GM12891 (cell line): ENCODE data around the gene SNRNP70.
"Not testable (repeated sequence)": the region's sequence is repeated elsewhere in the genome, so short reads cannot be mapped to it uniquely, and the experiment has no call there.

Experiments
- DNase-seq: peaks from one replicate; pipeline ENCODE4 v3.0.0; 2011; ENCODE audit warnings: low spot score; ENCODE audit not compliant: insufficient read length
- FAIRE-seq: peaks from 2 replicates; lab custom pipeline; 2011; peaks lifted over from hg19 to GRCh38; lab: Jason Lieb, UNC
- PAX5 ChIP-seq: IDR thresholded peaks from 2 replicates; pipeline ENCODE4 v1.6.1; 2011; ENCODE audit warnings: low read length, moderate library complexity, mild to moderate bottlenecking; ENCODE audit not compliant: insufficient read depth, severe bottlenecking
- POLR2A ChIP-seq: IDR thresholded peaks from 2 replicates; pipeline ENCODE4 v1.6.1; 2011; ENCODE audit warnings: low read depth, low read length, control low read depth
- POLR2AphosphoS5 ChIP-seq: IDR thresholded peaks from 2 replicates; pipeline ENCODE4 v1.6.1; 2011; ENCODE audit warnings: low read depth, low read length, control low read depth
- POU2F2 ChIP-seq: IDR thresholded peaks from 2 replicates; pipeline ENCODE4 v1.6.1; 2011; ENCODE audit warnings: low read depth, mild to moderate bottlenecking, control low read depth, low read length, moderate library complexity
- SPI1 ChIP-seq: IDR thresholded peaks from 2 replicates; pipeline ENCODE4 v1.6.1; 2011; ENCODE audit warnings: low read depth, low read length, control low read depth
- TAF1 ChIP-seq: IDR thresholded peaks from 2 replicates; pipeline ENCODE4 v1.6.1; 2011; ENCODE audit warnings: low read depth, low read length, control low read depth

SNRNP70 gene

GRCh38 chr19:49065905-49066512 is 19.2 kb upstream of the SNRNP70 start:
- TF ChIP-seq POLR2A (no peak), POLR2AphosphoS5 (no peak), SPI1 (no peak), POU2F2 (no peak), TAF1 (no peak), PAX5 (no peak)
- FAIRE-seq (no peak), DNase-seq (no peak)

- no peak for TF ChIP-seq TAF1
- TF ChIP-seq SPI1 = no peak
- no peak for TF ChIP-seq PAX5
- no peak for TF ChIP-seq POLR2A
- TF ChIP-seq POLR2AphosphoS5 = no peak
- no peak for TF ChIP-seq POU2F2
- DNase-seq (no peak), FAIRE-seq (no peak)
Observed at GRCh38 chr19:49067554-49067953, 17.7 kb upstream of the SNRNP70 start.

- DNase-seq = no peak
- FAIRE-seq = no peak
- TF ChIP-seq POLR2A (no peak), POU2F2 (no peak), TAF1 (no peak), SPI1 (no peak), PAX5 (no peak), POLR2AphosphoS5 (no peak)
Observed at GRCh38 chr19:49069026-49069425, 16.2 kb upstream of the SNRNP70 start.

- TF ChIP-seq TAF1 (no peak), POU2F2 (no peak), SPI1 (no peak), POLR2AphosphoS5 (no peak), PAX5 (no peak), POLR2A (no peak)
- no peak for DNase-seq
- FAIRE-seq = no peak
Observed at GRCh38 chr19:49070416-49070815, 14.8 kb upstream of the SNRNP70 start.

- FAIRE-seq = no peak
- no peak for DNase-seq
- TF ChIP-seq TAF1 (no peak), POU2F2 (no peak), SPI1 (no peak)
Observed at GRCh38 chr19:49071860-49072547, 13.2 kb upstream of the SNRNP70 start.

GRCh38 chr19:49073514-49074378 is 11.5 kb upstream of the SNRNP70 start:
- FAIRE-seq (no peak), DNase-seq (no peak)
- TF ChIP-seq TAF1 (no peak), POU2F2 (no peak), SPI1 (no peak), POLR2AphosphoS5 (no peak), POLR2A (no peak), PAX5 (no peak)

- not testable (repeated sequence) for DNase-seq
- peak; percentile 9 for FAIRE-seq
Observed at GRCh38 chr19:49074869-49075268, 10.4 kb upstream of the SNRNP70 start.

GRCh38 chr19:49080392-49080791 is 4.9 kb upstream of the SNRNP70 start:
- DNase-seq (no peak), FAIRE-seq (no peak)
- TF ChIP-seq POLR2A = no peak
- TF ChIP-seq SPI1 = no peak

GRCh38 chr19:49081273-49081672 is 4.0 kb upstream of the SNRNP70 start:
- DNase-seq (no peak), FAIRE-seq (no peak)
- TF ChIP-seq POLR2A = no peak

- DNase-seq (no peak), FAIRE-seq (no peak)
- TF ChIP-seq POU2F2 (no peak), POLR2A (no peak), PAX5 (no peak), SPI1 (no peak), POLR2AphosphoS5 (no peak), TAF1 (no peak)
Observed at GRCh38 chr19:49084206-49085019, 838 bp upstream of the SNRNP70 start.
